ENCODE results near the gene GCC2.
"Not testable (repeated sequence)": the region's sequence is repeated elsewhere in the genome, so short reads cannot be mapped to it uniquely, and the experiment has no call there.

GCC2 gene

DNA sequence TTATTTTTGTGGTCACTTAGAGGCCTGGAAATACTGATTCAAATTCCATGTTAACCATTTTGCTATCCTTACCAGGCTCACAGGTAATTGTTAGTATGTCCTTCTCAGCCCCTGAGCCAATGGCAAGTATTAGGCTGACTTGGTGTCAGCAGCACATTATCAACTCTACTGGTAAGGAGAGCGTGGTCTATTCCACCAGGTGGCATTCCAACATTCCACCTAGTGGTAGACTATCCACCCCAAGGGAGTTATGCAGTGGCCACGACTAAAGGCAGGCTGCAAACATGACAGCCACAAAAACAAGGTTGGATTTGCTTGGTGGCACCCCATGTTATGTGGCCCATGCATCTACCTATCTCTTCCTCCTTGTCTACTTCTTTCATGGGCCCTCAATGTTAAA lies 31.8 kb upstream of the GCC2 start:
- no peak for DNase-seq (ENCODE audit: extremely low read depth, low read depth)
- H3K4me3 ChIP-seq (replicated peaks; ENCODE audit: low read depth, low read length), result no peak overlapping the region
- TF ChIP-seq, protein P1, sequence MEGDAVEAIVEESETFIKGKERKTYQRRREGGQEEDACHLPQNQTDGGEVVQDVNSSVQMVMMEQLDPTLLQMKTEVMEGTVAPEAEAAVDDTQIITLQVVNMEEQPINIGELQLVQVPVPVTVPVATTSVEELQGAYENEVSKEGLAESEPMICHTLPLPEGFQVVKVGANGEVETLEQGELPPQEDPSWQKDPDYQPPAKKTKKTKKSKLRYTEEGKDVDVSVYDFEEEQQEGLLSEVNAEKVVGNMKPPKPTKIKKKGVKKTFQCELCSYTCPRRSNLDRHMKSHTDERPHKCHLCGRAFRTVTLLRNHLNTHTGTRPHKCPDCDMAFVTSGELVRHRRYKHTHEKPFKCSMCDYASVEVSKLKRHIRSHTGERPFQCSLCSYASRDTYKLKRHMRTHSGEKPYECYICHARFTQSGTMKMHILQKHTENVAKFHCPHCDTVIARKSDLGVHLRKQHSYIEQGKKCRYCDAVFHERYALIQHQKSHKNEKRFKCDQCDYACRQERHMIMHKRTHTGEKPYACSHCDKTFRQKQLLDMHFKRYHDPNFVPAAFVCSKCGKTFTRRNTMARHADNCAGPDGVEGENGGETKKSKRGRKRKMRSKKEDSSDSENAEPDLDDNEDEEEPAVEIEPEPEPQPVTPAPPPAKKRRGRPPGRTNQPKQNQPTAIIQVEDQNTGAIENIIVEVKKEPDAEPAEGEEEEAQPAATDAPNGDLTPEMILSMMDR (IDR thresholded peaks at IDR 0.05; ENCODE audit: low read depth, low read length, missing control alignments), result no peak

DNA sequence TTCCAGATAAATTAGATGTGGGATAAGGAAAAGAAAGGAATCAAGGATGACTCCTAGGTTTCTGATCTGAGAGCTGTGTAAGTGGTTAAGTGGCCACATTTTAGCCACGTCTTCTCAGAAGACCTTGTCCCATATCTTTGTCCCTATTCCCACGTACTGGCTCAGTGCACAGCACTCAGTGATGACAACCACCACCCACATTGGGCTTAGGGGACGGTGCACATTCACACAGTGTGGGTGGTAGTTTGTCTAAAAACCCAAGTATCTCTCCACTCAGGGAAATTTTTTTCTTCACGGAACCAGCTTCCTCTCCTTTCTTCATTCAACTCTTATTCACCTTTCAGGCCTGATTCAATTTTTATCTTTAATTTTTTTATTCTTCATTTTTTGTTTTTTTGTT lies 30.6 kb upstream of the GCC2 start:
- H3K4me3 ChIP-seq (replicated peaks; ENCODE audit: low read depth, low read length), result no peak overlapping the region
- DNase-seq (ENCODE audit: extremely low read depth, low read depth), result no peak
- TF ChIP-seq, protein P1 (IDR thresholded peaks at IDR 0.05; ENCODE audit: low read depth, low read length, missing control alignments), result no peak

DNA sequence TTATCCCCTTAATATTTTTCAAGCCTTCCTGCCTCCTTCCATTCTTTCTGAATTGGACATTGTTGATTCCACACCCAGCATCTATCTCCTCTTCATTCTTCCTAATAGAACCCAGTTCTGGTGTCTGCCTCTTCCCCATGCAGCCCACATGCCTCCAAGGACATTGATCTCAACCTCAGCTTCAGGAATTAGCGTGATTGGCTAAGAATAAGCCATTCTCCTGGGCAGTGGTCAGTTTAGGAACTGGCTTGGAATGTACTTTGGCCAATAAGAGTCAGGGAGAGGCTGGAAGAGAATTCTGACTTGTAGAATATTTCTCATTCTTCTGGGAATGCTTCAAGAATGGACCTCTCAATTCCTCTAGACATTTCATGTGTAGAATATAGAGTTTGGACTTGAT lies 25.9 kb upstream of the GCC2 start:
- H3K4me3 ChIP-seq (replicated peaks; ENCODE audit: low read depth, low read length), result no peak overlapping the region
- TF ChIP-seq, protein P1 (IDR thresholded peaks at IDR 0.05; ENCODE audit: low read depth, low read length, missing control alignments), result no peak
- no peak for DNase-seq (ENCODE audit: extremely low read depth, low read depth)

DNA sequence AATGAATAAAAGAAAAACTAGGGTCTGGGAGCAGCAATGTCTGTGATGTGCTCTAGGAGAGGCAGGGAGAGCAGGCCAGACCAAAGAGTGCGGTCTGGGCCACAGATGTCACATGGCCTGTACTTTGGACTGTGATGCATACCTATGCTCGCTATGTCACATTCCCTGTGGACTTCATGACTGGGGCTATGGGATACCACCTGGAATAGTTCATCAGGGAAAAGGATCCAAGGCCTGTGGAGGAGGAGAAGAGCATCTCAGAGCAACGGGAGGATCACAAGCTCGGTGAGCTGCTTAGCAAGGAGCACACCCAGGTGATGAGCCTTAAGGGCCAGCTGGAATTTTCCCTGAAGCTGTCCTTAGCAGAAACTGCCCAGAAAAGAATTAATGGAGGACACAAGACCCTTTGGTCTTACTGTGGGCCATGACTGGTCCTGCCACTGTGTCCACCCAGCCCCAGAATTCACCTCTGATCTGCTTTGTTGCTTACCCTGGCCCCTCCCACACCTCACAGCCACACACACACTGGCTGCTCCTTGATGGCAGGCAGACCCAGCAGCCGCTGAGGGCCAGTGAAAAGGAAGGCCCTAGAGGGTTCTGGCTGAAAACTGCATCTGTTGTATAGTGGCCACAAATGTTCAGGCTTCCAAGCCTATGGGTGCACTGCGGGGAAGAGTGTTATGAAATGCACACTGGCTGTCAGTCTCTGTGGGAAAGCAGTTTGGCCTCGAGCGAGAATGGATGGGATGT lies 25.3 kb upstream of the GCC2 start:
- TF ChIP-seq, protein P1 (IDR thresholded peaks at IDR 0.05; ENCODE audit: low read depth, low read length, missing control alignments), result no peak
- no peak overlapping the region for H3K4me3 ChIP-seq (replicated peaks; ENCODE audit: low read depth, low read length)
- DNase-seq (ENCODE audit: extremely low read depth, low read depth), result no peak

DNA sequence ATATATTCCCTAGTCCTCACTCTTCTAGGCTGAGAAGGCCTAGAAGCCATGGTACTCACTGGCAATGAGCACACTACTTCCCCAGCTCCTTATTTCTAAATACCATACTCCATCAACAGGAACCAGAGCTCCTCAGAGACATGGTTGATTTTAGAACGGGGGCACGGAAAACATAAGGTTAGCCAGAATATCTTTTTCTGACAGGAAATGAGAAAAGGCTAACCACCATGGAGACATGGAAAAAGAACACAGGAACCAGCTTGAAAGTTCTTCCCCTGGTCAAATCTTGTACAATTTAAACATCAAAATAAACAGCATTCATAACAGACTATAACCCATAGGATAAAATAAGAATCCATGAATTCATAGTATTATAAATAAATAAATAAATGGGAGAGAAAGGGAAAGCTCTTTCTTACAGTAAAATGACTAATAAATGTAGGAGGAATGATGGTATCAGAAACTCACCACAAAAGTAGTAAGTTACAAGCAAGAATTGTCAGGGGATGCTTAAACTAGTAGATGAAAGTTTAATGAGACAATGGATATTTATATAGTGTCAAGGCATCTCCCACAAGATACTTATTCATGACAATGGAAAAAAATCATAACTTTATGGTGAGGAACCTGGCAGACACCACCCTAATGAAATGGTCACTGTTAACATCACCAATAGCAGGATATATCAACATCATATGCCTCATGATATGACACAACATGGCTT lies 20.6 kb upstream of the GCC2 start:
- H3K4me3 ChIP-seq (replicated peaks; ENCODE audit: low read depth, low read length), result no peak overlapping the region
- DNase-seq (ENCODE audit: extremely low read depth, low read depth), result no peak
- TF ChIP-seq, protein P1 (IDR thresholded peaks at IDR 0.05; ENCODE audit: low read depth, low read length, missing control alignments), result no peak

DNA sequence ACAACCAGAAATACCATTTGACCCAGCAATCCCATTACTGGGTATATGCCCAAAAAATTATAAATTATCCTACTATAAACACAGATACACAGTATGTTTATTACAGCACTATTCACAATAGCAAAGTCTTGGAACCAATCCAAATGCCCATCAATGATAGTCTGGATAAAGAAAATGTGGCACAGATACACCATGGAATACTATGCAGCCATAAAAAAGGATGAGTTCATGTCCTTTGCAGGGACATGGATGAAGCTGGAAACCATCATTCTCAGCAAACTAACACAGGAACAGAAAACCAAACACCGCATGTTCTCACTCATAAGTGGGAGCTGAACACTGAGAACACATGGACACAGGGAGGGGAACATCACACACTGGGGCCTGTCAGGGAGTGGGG lies 13.4 kb upstream of the GCC2 start:
- H3K4me3 ChIP-seq (replicated peaks; ENCODE audit: low read depth, low read length); DNase-seq (ENCODE audit: extremely low read depth, low read depth): not testable (repeated sequence)

DNA sequence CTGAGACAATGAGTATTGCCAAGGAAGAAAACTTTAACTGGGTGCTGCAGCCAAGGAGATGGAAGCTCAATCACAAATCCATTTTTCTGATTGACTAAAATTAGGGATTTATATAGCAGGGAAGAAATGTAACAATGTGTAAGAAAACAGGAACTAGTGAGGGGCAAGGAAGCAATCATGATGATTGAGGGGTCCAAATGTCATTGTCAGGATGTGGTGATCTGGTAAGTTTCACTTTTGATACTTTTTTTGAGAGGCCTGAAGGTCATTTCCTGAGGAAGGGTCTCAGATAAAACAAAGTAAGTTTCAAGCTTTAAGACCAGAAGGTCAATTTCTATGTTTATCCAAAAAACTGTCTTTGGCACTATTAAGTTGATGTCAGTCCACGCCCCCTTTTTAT lies 12.0 kb upstream of the GCC2 start:
- no peak overlapping the region for H3K4me3 ChIP-seq (replicated peaks; ENCODE audit: low read depth, low read length)
- DNase-seq (ENCODE audit: extremely low read depth, low read depth), result no peak
- TF ChIP-seq, protein P1 (IDR thresholded peaks at IDR 0.05; ENCODE audit: low read depth, low read length, missing control alignments), result no peak

Measured in HFF-Myc (cell line).